NCI-H146 treated with DMSO at 0.1 percent for 48 hours (cell line): ENCODE results near the gene TMPRSS13.
"Not testable (repeated sequence)": the region's sequence is repeated elsewhere in the genome, so short reads cannot be mapped to it uniquely, and the experiment has no call there.

Experiments used
- DNase-seq: peaks from one replicate; lab custom pipeline; 2025; ENCODE audit not compliant: unreplicated experiment; lab: John Stamatoyannopoulos, UW

The TMPRSS13 gene

GRCh38 chr11:117874253-117874909 lies 54.8 kb downstream of the TMPRSS13 start:
- DNase-seq, result peak; percentile 10

GRCh38 chr11:117873828-117874125 lies 55.4 kb downstream of the TMPRSS13 start:
- DNase-seq, result no peak

- DNase-seq, result no peak
Observed at GRCh38 chr11:117872975-117873827, 56.0 kb downstream of the TMPRSS13 start.

GRCh38 chr11:117872420-117872961 lies 56.7 kb downstream of the TMPRSS13 start:
- no peak for DNase-seq

- no peak for DNase-seq
Observed at GRCh38 chr11:117871784-117872183, 57.4 kb downstream of the TMPRSS13 start.

- DNase-seq, result no peak
Observed at GRCh38 chr11:117871160-117871559, 58.0 kb downstream of the TMPRSS13 start.

GRCh38 chr11:117870103-117870952 lies 58.9 kb downstream of the TMPRSS13 start:
- DNase-seq, result peak; percentile 46

- no peak for DNase-seq
Observed at GRCh38 chr11:117869604-117870003, 59.6 kb downstream of the TMPRSS13 start.

- DNase-seq, result no peak
Observed at GRCh38 chr11:117868815-117869561, 60.2 kb downstream of the TMPRSS13 start.

GRCh38 chr11:117868088-117868487 lies 61.1 kb downstream of the TMPRSS13 start:
- DNase-seq, result no peak

GRCh38 chr11:117866526-117866925 lies 62.7 kb downstream of the TMPRSS13 start:
- DNase-seq, result no peak

GRCh38 chr11:117865546-117865945 lies 63.7 kb downstream of the TMPRSS13 start:
- DNase-seq, result not testable (repeated sequence)

GRCh38 chr11:117863383-117863782 lies 65.8 kb downstream of the TMPRSS13 start:
- no peak for DNase-seq

- no peak for DNase-seq
Observed at GRCh38 chr11:117862753-117863152, 66.4 kb downstream of the TMPRSS13 start.

GRCh38 chr11:117862019-117862725 lies 67.0 kb downstream of the TMPRSS13 start:
- no peak for DNase-seq

- DNase-seq, result peak; percentile 89
Observed at GRCh38 chr11:117861151-117862018, 67.8 kb downstream of the TMPRSS13 start.

GRCh38 chr11:117860139-117860538 lies 69.1 kb downstream of the TMPRSS13 start:
- no peak for DNase-seq

GRCh38 chr11:117859488-117860112 lies 69.6 kb downstream of the TMPRSS13 start:
- peak; percentile 43 for DNase-seq

GRCh38 chr11:117859061-117859460 lies 70.1 kb downstream of the TMPRSS13 start:
- no peak for DNase-seq
